ENCODE measurements around the gene TASP1. TPM values are rescaled to one million over a fixed set of nuclear protein-coding genes. Genes with fewer than 3 reads are reported as not detected.
A peak's percentile ranks its signal among the peaks of the same experiment; 100 is the strongest.
"Not testable (repeated sequence)": the region's sequence is repeated elsewhere in the genome, so short reads cannot be mapped to it uniquely, and the experiment has no call there.

TASP1 gene
- total RNA-seq (2014; rRNA removed), result 5.6 and 6.3 TPM in 2 replicates
- 3.2 TPM for polyA plus RNA-seq (2012)

GRCh38 chr20:13638496-13639149 is at the start of gene TASP1:
Gene TASP1 (minus strand): TSS chr20:13638932. CDS start chr20:13630078, 8,854 bp downstream.
- peak; percentile 89 for DNase-seq (ENCODE audit: low read depth)

- no peak for DNase-seq (ENCODE audit: low read depth)
Measured at GRCh38 chr20:13687815-13688214, 49.1 kb upstream of the TASP1 start.

- no peak for DNase-seq (ENCODE audit: low read depth)
Measured at GRCh38 chr20:13685623-13686022, 46.9 kb upstream of the TASP1 start.

- peak; percentile 50 for DNase-seq (ENCODE audit: low read depth)
Measured at GRCh38 chr20:13684566-13685222, 46.0 kb upstream of the TASP1 start.

- no peak for DNase-seq (ENCODE audit: low read depth)
Measured at GRCh38 chr20:13683833-13684232, 45.1 kb upstream of the TASP1 start.

- no peak for DNase-seq (ENCODE audit: low read depth)
Measured at GRCh38 chr20:13681248-13682125, 42.8 kb upstream of the TASP1 start.

- DNase-seq (ENCODE audit: low read depth), result no peak
Measured at GRCh38 chr20:13678944-13679343, 40.2 kb upstream of the TASP1 start.

- DNase-seq (ENCODE audit: low read depth), result no peak
Measured at GRCh38 chr20:13677241-13677640, 38.5 kb upstream of the TASP1 start.

- peak; percentile 8 for DNase-seq (ENCODE audit: low read depth)
Measured at GRCh38 chr20:13676682-13677081, 38.0 kb upstream of the TASP1 start.

GRCh38 chr20:13672690-13673089 is 34.0 kb upstream of the TASP1 start:
- no peak for DNase-seq (ENCODE audit: low read depth)

- DNase-seq (ENCODE audit: low read depth), result peak; percentile 7
Measured at GRCh38 chr20:13671916-13672378, 33.2 kb upstream of the TASP1 start.

GRCh38 chr20:13671512-13671911 is 32.8 kb upstream of the TASP1 start:
- DNase-seq (ENCODE audit: low read depth), result no peak

GRCh38 chr20:13670160-13670559 is 31.4 kb upstream of the TASP1 start:
- no peak for DNase-seq (ENCODE audit: low read depth)

GRCh38 chr20:13665709-13666395 is 27.1 kb upstream of the TASP1 start:
- no peak for DNase-seq (ENCODE audit: low read depth)

- DNase-seq (ENCODE audit: low read depth), result no peak
Measured at GRCh38 chr20:13661070-13661685, 22.4 kb upstream of the TASP1 start.

GRCh38 chr20:13659288-13659687 is 20.6 kb upstream of the TASP1 start:
- DNase-seq (ENCODE audit: low read depth), result no peak

- not testable (repeated sequence) for DNase-seq (ENCODE audit: low read depth)
Measured at GRCh38 chr20:13658060-13658459, 19.3 kb upstream of the TASP1 start.

- no peak for DNase-seq (ENCODE audit: low read depth)
Measured at GRCh38 chr20:13656721-13657368, 18.1 kb upstream of the TASP1 start.

- DNase-seq (ENCODE audit: low read depth), result no peak
Measured at GRCh38 chr20:13654463-13655023, 15.8 kb upstream of the TASP1 start.

- no peak for DNase-seq (ENCODE audit: low read depth)
Measured at GRCh38 chr20:13650474-13650873, 11.7 kb upstream of the TASP1 start.

All from LHCN-M2 (cell line).